OCI-LY1 (cell line): ENCODE results near the gene CPA5.
"Not testable (repeated sequence)": the region's sequence is repeated elsewhere in the genome, so short reads cannot be mapped to it uniquely, and the experiment has no call there.

Experiments
- H2AFZ ChIP-seq: fragments of 200-600 bp; sonication (generic), shearing (Covaris generic); 2 replicates; pipeline ENCODE4 v1.6.0; 2014; ENCODE audit warnings: antibody characterized with exemption, mild to moderate bottlenecking, low read length
- H3F3A ChIP-seq: fragments of 200-600 bp; sonication (generic), shearing (Covaris generic); 2 replicates; pipeline ENCODE4 v1.6.0; 2014; ENCODE audit warnings: mild to moderate bottlenecking, antibody characterized with exemption, low read length, moderate library complexity; ENCODE audit not compliant: insufficient read depth
- H3K27ac ChIP-seq: fragments of 200-600 bp; sonication (generic); 2 replicates; pipeline ENCODE4 v1.5.1; 2014; ENCODE audit warnings: low read length, mixed run types, mild to moderate bottlenecking, low read depth; ENCODE audit not compliant: poor library complexity, severe bottlenecking
- H3K27me3 ChIP-seq: fragments of 200-600 bp; sonication (generic); 2 replicates; pipeline ENCODE4 v1.6.0; 2014; ENCODE audit warnings: antibody characterized with exemption, mild to moderate bottlenecking, low read length, moderate library complexity; ENCODE audit not compliant: insufficient read depth
- H3K36me3 ChIP-seq: fragments of 200-600 bp; sonication (generic); 2 replicates; pipeline ENCODE4 v1.6.1; 2014; ENCODE audit warnings: mild to moderate bottlenecking, antibody characterized with exemption, low read length, moderate library complexity, mixed read lengths; ENCODE audit not compliant: insufficient read depth
- H3K4me1 ChIP-seq: fragments of 200-600 bp; sonication (generic); 2 replicates; pipeline ENCODE4 v1.5.1; 2014; ENCODE audit warnings: mild to moderate bottlenecking, low read length, moderate library complexity; ENCODE audit not compliant: insufficient read depth, severe bottlenecking
- H3K4me2 ChIP-seq: fragments of 200-600 bp; sonication (generic), shearing (Covaris generic); 2 replicates; pipeline ENCODE4 v1.6.1; 2014; ENCODE audit warnings: low read length
- H3K4me3 ChIP-seq: fragments of 200-600 bp; sonication (generic); 2 replicates; pipeline ENCODE4 v1.5.1; 2014; ENCODE audit warnings: low read length, low read depth, mild to moderate bottlenecking, mixed read lengths; ENCODE audit not compliant: poor library complexity, severe bottlenecking
- H3K79me2 ChIP-seq: fragments of 200-600 bp; shearing (Covaris generic); 2 replicates; pipeline ENCODE4 v1.6.1; 2016; ENCODE audit warnings: mixed run types, low read length, mixed read lengths; ENCODE audit not compliant: insufficient read depth
- H3K9ac ChIP-seq: fragments of 200-600 bp; sonication (generic), shearing (Covaris generic); 2 replicates; pipeline ENCODE4 v1.6.1; 2014; ENCODE audit warnings: mild to moderate bottlenecking, low read length, mixed read lengths
- H3K9me2 ChIP-seq: fragments of 200-600 bp; sonication (generic), shearing (Covaris generic); 2 replicates; pipeline ENCODE4 v1.6.1; 2014; ENCODE audit warnings: low read depth, mild to moderate bottlenecking, low read length, mixed read lengths
- H3K9me3 ChIP-seq: fragments of 200-600 bp; shearing (Covaris generic); 2 replicates; pipeline ENCODE4 v1.6.1; 2014; ENCODE audit warnings: low read length, mixed read lengths
- H4K20me1 ChIP-seq: fragments of 200-600 bp; sonication (generic), shearing (Covaris generic); 2 replicates; pipeline ENCODE4 v1.6.0; 2016; ENCODE audit warnings: mild to moderate bottlenecking, low read length; ENCODE audit not compliant: insufficient read depth
- EZH2 ChIP-seq: fragments of 200-600 bp; sonication (generic), shearing (Covaris generic); IDR thresholded peaks from 2 replicates; pipeline ENCODE4 v1.8.0; 2017; ENCODE audit warnings: borderline replicate concordance, mixed run types, mild to moderate bottlenecking, antibody characterized with exemption, low read length, moderate library complexity, mixed read lengths
- TF ChIP-seq, protein P1 (sequence below): fragments of 200-600 bp; sonication (generic), shearing (Covaris generic); IDR thresholded peaks from 2 replicates; pipeline ENCODE4 v1.5.1; 2017; ENCODE audit warnings: mild to moderate bottlenecking, antibody characterized with exemption, low read length, moderate library complexity, mixed read lengths

CPA5 gene

DNA sequence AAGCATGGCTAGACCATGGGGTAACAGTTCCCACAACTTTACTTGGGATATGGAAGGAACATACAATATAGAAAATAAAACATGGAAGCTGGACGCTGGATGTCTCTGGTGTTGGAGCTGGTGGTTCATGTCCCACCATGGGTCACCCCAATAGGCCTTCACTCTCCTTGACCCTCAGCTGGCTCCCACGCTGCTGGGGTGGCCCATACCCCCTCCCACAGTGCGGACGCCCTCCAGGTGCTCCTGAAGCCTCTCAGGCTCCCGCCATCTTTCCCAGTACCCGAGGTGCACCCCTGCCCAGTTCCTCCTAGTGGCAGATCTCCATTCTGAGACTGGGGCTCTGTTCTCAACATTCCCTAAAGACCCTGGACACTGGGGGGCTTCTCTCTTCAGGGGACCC, 29.9 kb downstream of the CPA5 start:
- H3K9ac ChIP-seq, result no peak overlapping the region
- no peaks in the 10 kb centered on the region; the same call in 1 of the 2 replicates for H3K36me3 ChIP-seq
- H3K27ac ChIP-seq, result no peak overlapping the region
- peaks cover 42% of the 10 kb centered on the region for H3K4me1 ChIP-seq
- no peaks in the 10 kb centered on the region for H3K9me2 ChIP-seq
- H3F3A ChIP-seq, result no peaks in the 10 kb centered on the region
- H4K20me1 ChIP-seq, result no peaks in the 10 kb centered on the region
- TF ChIP-seq, protein P1, sequence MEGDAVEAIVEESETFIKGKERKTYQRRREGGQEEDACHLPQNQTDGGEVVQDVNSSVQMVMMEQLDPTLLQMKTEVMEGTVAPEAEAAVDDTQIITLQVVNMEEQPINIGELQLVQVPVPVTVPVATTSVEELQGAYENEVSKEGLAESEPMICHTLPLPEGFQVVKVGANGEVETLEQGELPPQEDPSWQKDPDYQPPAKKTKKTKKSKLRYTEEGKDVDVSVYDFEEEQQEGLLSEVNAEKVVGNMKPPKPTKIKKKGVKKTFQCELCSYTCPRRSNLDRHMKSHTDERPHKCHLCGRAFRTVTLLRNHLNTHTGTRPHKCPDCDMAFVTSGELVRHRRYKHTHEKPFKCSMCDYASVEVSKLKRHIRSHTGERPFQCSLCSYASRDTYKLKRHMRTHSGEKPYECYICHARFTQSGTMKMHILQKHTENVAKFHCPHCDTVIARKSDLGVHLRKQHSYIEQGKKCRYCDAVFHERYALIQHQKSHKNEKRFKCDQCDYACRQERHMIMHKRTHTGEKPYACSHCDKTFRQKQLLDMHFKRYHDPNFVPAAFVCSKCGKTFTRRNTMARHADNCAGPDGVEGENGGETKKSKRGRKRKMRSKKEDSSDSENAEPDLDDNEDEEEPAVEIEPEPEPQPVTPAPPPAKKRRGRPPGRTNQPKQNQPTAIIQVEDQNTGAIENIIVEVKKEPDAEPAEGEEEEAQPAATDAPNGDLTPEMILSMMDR, result no peak
- no peak for TF ChIP-seq EZH2
- no peak overlapping the region for H3K4me3 ChIP-seq
- H3K4me2 ChIP-seq, result no peak overlapping the region
- H3K27me3 ChIP-seq, result no peaks in the 10 kb centered on the region
- H2AFZ ChIP-seq, result no peak overlapping the region
- H3K79me2 ChIP-seq, result no peaks in the 10 kb centered on the region
- peaks cover 14% of the 10 kb centered on the region for H3K9me3 ChIP-seq

DNA sequence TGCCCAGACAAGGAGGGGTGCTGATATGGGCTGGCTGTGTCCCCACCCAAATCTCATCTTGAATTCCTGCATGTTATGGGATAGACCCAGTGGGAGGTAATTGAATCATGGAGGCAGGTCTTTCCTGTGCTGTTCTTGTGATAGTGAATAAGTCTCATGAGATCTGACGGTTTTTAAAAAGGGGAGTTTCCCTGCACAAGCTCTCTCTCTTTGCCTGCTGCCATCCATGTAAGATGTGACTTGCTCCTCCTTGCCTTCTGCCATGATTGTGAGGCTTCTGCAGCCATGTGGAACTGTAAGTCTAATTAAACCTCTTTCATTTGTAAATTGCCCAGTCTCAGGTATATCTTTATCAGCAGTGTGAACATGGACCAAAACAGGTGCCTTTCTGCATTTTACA, 31.8 kb downstream of the CPA5 start:
- not testable (repeated sequence) for H4K20me1 ChIP-seq, H3K9me2 ChIP-seq, H3K27me3 ChIP-seq, H3K9ac ChIP-seq, H3K36me3 ChIP-seq, H3K27ac ChIP-seq, H3K4me2 ChIP-seq, H3F3A ChIP-seq, H2AFZ ChIP-seq, H3K79me2 ChIP-seq, H3K4me3 ChIP-seq
- H3K4me1 ChIP-seq, result peaks cover 22% of the 10 kb centered on the region
- peaks cover 14% of the 10 kb centered on the region for H3K9me3 ChIP-seq

DNA sequence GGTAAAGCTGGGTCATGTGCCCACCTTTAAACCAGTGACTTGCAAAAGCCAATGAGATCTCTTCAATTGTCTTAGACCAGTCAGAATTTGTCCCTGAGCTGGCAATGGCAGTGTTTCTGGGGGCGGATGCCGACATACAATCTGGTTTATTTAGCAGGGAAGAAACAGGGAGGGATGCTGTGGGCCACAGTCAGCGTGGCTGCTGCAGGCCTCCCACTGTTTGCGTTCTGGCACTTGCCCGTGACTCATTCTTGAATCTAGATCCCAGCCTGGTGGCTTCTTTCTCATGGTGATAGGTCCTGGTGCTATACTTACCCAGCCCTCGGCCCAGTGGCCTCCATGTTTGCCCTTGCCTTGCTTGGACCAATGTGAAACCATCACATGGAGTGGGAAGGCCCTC, 32.6 kb downstream of the CPA5 start:
- no peaks in the 10 kb centered on the region for H3F3A ChIP-seq
- TF ChIP-seq, protein P1, result no peak
- no peak for TF ChIP-seq EZH2
- H3K9me3 ChIP-seq, result peaks cover 14% of the 10 kb centered on the region
- H2AFZ ChIP-seq, result no peak overlapping the region
- no peak overlapping the region for H3K4me2 ChIP-seq
- H3K4me3 ChIP-seq, result no peak overlapping the region
- H3K27ac ChIP-seq, result no peak overlapping the region
- no peaks in the 10 kb centered on the region; the same call in 1 of the 2 replicates for H3K36me3 ChIP-seq
- no peaks in the 10 kb centered on the region for H3K9me2 ChIP-seq
- no peaks in the 10 kb centered on the region for H3K79me2 ChIP-seq
- no peaks in the 10 kb centered on the region for H4K20me1 ChIP-seq
- H3K27me3 ChIP-seq, result 0 out of 2 replicates have a peak, but pooled peaks cover 2% of the 10 kb centered on the region
- H3K9ac ChIP-seq, result no peak overlapping the region
- peaks cover 17% of the 10 kb centered on the region for H3K4me1 ChIP-seq

DNA sequence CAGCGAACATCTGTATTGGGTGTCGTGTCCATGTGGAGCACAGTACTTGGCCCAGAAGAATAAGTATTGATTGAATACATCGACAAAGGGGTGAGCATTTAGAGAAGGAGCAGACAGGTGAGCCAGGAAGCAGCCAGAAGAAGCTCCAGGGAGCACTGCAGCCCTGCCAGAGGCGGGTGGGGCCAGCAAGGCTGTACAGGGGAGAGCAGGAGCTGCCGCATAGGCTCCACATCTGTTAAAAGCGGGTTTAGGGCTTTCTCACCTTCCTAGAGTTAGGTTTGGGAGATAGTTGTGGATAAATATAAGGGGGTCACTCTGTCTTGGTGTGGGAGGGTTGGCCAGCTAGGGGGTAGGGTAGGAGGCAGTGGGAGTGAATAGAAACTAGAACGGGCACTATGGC, 34.4 kb downstream of the CPA5 start:
- H3K9me2 ChIP-seq, result no peaks in the 10 kb centered on the region
- no peaks in the 10 kb centered on the region for H3K79me2 ChIP-seq
- H3K4me2 ChIP-seq, result no peak overlapping the region
- H3K4me1 ChIP-seq, result no peaks in the 10 kb centered on the region
- peaks cover 14% of the 10 kb centered on the region for H3K9me3 ChIP-seq
- H3K27ac ChIP-seq, result no peak overlapping the region
- H3K36me3 ChIP-seq, result no peaks in the 10 kb centered on the region; the same call in 1 of the 2 replicates
- no peak overlapping the region for H2AFZ ChIP-seq
- TF ChIP-seq EZH2, result no peak
- TF ChIP-seq, protein P1, result no peak
- H3K9ac ChIP-seq, result no peak overlapping the region
- 0 out of 2 replicates have a peak, but pooled peaks cover 2% of the 10 kb centered on the region for H3K27me3 ChIP-seq
- no peak overlapping the region for H3K4me3 ChIP-seq
- H3F3A ChIP-seq, result no peaks in the 10 kb centered on the region
- H4K20me1 ChIP-seq, result no peaks in the 10 kb centered on the region
